Left forelimb (tissue), 1 donor: Measurements from ENCODE around the gene SUCLG1.
"Not testable (repeated sequence)": the region's sequence is repeated elsewhere in the genome, so short reads cannot be mapped to it uniquely, and the experiment has no call there.

Experiments
- DNase-seq: peaks from one replicate; pipeline ENCODE4 v3.0.0-alpha.2; 2018; ENCODE audit warnings: low spot score

The SUCLG1 gene

DNA sequence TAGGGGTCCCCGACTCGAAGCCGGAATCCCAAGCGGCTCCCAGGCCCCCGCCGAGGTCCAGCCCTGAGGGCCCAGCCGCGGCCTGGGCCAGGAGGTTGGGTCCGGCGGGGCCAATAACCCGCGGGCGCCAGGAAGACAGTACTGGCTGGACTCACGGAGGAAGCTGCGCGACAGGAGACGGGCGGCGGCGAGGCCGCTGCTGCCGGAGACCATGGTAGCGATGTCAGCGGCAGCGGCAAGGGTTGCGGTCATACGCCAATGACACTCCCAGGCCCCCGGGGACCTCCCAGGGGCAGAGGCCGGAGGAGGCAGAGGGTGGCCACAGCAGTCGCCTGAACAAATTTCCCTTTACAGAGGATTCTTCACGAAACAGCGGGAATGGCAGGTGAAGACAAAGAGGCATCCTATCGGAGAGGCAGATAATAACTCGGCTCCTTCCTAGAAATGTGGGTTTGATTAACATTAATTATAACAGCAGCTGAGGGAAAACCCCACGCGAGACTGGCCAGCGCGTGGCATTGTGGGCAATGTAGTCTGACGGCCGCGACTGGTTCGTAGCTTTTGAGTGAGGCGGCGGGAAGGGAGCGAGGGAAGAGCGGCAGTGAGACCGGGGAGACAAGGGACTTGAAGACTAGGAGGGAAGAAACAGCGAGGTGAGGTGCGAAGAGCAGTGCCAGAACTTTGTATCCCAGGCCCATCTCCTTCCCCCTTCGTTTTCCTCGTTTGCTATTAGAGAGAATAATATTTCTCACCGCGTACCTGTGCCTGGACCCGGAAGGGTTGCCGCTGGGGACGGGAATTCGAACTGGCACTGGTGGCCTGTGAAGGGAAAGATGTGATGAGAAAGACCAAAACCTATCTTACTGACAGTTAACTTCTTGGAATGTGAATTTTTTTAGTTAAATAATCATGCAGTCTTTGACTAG, at the start of gene SUCLG1:
SUCLG1 (minus strand) TSS at position 263 of the 926 bp plus-strand sequence; CDS start at position 252, 11 bp downstream.
- DNase-seq = peak; percentile 92

DNA sequence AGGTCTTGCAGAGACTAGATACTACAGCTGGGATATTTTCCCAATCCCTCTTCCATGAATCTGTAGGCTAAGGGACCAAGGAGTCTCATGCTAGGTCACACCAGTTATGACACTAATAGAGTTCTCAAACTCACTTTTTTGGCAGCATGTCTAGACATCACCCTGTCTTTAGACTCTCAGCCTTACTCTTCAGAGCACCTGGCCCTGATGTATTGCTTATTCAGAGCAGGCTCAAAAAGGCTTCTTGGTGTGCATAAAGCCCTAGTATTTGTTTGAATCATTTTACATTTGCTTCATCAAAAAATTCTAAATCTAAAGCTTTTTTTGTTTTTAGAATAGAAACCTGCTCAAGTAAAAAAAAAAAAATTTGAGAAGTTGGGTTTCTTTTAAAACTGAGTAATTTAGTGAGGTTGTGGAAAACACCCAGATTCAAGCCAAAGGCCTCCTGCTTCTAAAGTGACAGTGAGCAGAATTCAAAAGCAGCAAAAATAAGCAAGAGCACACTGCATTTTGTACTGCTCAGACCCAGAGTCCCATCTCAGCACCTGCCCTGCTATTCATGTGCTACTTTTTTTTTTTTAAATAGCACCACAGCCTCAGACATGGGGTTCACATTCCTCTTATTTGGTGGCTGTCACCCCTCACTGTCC, 39.2 kb upstream of the SUCLG1 start:
- DNase-seq = no peak

DNA sequence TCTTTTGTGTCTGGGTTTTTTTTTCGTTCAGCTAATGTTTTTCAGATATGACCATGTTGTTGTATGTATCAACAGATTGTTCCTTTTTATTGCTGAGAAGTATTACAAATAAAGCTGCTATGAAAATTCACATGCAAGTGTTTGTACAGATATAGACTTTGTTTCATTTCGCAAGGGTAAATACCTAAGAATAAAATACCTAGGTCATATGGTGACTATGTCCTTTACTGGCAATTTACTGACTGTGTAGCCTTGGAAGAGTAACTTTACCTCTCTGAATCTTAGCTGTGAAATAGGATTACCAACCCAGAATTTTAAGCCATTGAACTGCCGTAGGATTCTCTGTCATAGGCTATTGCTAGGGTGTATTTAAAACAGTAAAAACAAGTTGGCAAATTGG, 38.2 kb upstream of the SUCLG1 start:
- no peak for DNase-seq

DNA sequence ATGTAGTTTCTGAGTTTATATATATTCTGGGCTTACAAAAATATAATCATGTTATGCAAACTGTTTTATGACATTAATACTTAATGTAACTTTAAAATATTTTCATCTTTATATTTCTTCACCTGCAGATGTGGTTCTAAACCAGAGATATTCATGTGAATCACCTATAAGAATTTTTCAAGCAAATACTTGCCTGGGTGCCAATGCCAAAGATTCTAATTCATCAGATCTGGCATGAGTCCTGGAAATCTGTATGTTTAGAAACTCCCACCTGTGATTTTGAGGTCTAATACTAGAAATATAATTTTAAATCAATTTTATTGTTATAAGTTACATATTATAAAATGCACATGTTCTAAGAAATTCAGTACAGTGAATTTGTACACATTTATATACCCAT, 37.3 kb upstream of the SUCLG1 start:
- DNase-seq = no peak

DNA sequence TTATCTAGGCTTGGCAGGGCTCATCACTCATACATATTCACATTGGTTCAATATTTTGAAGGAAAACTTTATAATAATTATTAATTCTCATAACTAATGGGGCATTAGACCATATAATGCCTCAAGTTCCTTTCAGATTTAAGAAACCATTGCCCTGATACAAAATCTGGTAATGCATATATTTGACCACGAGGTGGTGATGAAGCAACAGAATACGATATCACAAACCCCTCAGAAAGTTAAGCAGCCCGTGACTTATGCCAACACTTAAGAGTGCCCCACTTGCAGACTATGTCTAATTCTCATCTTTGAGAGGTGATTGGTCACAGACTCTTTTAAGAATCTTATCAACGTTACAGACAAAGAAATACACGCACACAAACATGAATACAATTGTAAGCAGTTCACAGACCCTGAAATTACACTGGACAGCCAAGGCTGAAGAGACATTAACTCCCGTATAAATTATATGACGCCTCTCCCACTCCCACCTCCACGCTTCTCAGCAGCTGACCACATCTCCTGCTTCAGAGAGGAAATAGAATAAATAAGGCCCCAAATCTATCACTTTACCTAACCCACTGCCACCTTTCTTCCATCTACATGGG, 36.6 kb upstream of the SUCLG1 start:
- DNase-seq = no peak

DNA sequence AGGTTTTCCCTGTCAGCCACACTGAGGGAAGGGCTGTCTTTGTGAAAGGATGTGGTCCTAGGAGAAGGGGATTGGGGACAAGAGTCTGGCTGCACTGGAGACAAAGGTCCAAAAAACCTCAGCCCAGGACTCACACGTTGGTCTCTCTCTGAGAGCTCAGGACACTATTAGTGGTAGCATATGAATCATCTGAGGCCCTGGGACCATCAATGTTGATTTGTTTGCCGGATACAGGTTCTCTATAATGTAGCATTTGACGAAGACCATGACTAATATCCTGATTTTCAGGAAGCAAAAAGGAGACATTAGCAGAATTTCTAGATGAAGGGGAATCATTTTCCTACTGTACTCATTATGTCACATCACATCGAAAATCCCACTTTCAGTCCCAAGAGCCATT, 35.0 kb upstream of the SUCLG1 start:
- DNase-seq = no peak

- no peak for DNase-seq
These were observed 34.4 kb upstream of the SUCLG1 start for GRCh38 chr2:84493514-84493913.

- DNase-seq = no peak
These were observed 33.5 kb upstream of the SUCLG1 start for GRCh38 chr2:84492571-84492970.

DNA sequence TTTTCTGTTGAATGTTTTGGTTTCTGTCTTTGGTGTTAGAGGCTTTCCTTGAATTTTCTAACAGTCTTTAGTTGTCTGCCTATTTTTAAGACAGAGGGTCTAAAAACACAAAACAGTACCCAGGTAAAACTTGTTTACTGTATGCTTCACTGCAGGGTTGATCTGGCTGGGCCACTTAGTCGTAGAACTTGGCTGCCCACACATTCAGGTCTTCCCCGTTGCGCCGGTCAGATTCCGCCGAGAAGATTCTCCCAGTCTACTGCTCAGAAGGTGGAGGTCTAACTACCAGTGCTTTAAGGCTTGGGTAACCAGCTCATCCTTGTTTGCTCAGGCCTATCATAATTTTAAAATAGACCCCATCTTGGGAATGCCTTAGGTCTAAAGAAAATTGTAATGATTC, 32.7 kb upstream of the SUCLG1 start:
- no peak for DNase-seq

DNA sequence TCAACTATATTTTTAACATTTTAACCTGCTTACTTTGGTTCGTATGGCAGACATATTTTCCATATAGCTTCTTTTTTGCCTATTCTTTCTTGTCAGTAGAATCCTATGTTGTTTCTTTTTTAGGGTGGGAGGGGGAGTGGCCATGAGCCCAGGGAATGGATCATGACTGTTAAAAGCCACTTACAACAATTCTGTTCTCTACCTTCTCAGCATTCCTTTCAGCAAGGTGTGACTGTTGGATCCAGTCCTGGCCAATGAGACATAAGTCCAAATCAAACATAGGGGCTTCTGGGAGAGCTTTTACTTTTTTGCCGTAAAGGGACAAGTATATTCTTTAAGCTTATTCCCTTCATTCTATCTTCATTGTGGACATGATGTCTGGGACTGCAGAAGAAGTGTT, 32.2 kb upstream of the SUCLG1 start:
- no peak for DNase-seq

DNA sequence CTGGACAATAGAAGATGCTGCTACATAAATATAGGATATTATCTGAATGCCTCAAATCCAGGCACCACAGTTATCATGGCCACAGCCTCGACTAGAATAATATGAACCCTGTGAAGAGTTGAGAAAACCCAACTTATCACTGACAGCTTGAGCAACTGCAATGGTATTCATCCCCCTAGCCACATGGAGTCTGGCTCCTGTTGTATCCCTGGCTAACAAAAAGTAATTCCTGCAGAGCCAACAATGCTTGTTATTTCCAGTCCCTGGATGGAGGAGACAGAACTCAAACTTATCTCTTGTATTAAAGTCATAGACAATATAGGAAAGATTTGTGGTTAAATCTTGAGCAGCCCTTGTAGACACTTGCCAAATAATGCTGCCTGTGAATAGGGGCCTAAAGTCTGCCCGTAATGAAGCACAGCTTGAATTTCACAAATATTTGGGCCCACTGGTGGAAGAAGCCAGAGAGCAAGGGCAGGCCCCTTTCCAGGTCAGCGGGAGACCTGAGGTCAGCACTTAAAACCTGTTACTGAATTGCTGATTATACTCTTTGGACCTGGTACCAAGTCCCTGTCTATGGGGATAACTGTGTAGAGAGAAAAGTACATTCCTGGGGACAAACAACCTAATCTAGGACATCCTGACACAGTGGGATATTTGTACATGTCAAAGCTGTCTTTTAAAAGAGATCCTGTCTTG, 28.4 kb upstream of the SUCLG1 start:
- DNase-seq = no peak

DNA sequence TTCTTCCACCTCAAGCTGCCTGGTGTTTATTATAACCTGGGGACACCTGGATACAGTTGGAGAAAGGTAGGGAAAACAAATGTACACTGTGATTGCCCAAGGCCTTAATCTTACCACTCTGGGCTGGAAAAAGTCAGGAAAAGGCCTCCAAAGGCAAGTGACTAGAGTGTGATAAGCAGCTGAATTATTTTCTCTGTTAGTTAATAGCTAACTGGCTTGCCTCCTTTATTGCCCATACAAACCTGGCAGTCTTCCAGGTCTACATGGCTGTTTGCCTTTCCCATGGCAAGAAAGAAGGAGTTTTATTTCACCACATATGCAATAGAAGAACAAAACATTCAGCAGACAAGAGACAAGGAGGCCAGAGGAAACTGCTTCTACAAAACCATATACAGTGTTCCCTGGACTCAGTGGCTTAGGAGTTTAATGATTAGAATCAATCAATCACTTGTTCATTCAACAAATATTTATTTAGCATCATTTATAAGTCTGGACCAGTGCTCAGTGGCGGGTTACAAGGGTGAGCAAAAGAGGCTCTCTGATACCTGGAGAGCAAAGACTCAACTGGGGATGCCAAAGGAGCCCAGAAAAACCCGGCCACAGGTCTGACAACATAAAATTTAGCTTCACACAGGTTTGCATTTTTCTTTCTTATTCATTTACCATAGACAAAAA, 27.5 kb upstream of the SUCLG1 start:
- no peak for DNase-seq

DNA sequence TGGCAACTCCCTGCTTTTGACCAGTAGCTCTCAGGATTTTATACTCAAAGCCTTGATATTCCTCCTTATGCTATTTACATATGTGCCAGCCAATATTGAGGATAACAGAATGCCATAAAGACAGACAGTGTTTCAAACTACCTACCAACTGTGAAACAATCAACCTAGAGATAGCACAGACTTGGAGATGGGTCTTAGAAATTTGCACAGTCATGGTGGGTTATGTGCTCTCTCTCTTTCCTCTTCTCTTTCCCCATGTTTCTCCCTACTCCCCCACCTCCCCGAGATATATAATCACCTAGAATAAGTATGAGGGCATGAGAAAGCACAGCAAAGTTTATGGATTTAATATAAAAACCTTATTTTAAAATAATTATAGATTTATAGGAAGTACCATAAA, 24.2 kb upstream of the SUCLG1 start:
- no peak for DNase-seq

DNA sequence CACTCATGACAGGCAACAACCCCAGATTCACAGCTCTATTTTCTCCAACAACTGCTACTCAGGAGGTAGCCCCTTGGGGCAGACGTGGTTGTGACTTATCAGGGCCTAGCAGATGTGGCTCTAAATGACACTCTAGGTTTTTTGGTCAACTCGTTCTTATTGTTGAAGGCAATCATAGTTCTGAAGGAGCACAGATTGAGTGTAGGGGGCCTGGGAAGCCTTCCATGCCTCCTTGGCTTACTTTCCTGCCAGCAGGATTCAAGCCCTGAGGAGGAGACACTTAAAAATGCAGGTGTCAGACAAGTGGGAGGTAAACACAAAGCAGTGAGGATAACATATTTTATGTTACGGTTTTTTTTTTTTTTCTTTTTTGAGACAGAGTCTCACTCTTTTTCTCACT, 23.5 kb upstream of the SUCLG1 start:
- no peak for DNase-seq

- no peak for DNase-seq
These were observed 22.6 kb upstream of the SUCLG1 start for GRCh38 chr2:84481702-84482101.

GRCh38 chr2:84478867-84479266, 19.8 kb upstream of the SUCLG1 start:
- DNase-seq = no peak

- DNase-seq = no peak
These were observed 18.8 kb upstream of the SUCLG1 start for GRCh38 chr2:84477886-84478285.

DNA sequence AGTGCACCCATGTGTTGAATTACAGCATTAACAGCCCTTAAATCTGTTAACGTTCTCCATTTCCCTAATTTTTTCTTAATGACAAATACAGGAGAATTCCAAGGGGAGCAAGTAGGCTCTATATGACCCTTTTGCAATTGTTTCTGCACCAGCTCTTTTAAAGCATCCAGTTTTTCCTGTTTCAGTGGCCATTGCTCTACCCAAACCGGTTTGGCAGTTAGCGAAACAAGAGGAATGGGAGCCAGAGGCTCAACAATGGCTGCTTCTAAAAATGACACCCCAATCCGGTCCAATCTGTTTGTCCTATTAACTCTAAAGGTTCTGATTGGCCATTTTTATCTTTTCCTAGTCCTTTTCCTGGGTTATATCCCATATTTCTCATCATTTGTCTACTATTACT, 15.1 kb upstream of the SUCLG1 start:
- no peak for DNase-seq

DNA sequence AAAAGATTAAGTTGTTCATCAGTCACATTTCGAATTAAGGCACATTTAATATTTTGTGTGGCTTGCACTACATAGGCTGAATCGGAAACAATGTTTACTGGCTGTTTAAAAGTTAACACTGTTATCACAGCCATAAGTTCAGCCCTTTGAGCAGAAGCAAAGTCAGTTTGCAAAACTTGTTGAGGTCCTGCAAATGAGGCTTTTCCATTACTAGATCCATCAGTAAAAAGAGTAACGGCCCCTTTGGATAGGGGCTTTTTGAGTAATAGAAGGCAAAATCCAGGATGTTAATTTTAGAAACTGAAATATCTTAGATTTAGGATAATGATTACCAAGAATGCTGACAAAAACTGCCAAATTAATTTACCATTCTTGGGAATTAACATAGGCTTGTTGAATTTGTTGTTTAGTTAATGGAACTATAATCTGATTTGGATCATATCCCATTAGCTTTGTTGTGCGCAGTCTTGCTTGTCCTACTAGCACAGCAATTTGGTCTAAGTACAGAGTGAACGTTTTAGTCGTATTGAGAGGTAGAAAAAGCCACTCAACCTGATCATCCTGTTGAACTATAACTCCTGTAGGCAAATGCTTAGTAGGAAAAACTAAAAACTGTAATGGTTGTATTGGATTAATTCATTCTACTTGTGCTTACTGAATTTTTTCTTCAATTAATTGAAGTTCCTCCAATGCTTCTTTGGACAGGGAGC, 13.9 kb upstream of the SUCLG1 start:
- DNase-seq = no peak

GRCh38 chr2:84472423-84472822, 13.3 kb upstream of the SUCLG1 start:
- not testable (repeated sequence) for DNase-seq

DNA sequence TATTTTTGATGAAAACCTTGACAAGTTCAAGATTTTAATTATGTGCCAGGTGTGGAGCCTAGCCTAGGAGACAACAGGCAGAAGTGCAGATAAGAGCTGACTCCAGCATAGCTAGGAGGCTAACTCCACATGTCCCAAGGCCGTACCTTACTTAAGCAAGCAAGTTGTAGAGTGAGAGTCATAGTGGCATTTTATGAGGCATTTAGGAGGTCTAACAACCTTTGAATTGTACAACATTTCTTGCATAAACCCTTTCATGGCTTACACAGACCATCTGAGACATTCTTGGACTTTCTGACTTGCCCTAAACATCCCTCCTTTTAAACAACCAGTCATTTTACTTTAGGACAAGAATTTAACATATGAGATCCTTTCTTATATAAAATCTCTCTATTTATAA, 8.3 kb upstream of the SUCLG1 start:
- no peak for DNase-seq
